GM19043 (cell line): ENCODE results near the gene KLF11.

Experiments used
- ATAC-seq: cut with Tn5 transposase; IDR thresholded peaks from one replicate; pipeline ENCODE4 v1.9.1; 2021; ENCODE audit warnings: low read depth; ENCODE audit not compliant: unreplicated experiment

KLF11 gene

GRCh38 chr2:10061221-10061925 is 18.0 kb downstream of the KLF11 start:
- no peak for ATAC-seq

GRCh38 chr2:10062931-10063365 is 19.6 kb downstream of the KLF11 start:
- no peak for ATAC-seq

GRCh38 chr2:10063566-10063965 is 20.2 kb downstream of the KLF11 start:
- no peak for ATAC-seq

GRCh38 chr2:10064932-10065772 is 21.8 kb downstream of the KLF11 start:
- no peak for ATAC-seq

- no peak for ATAC-seq
Observed at GRCh38 chr2:10065773-10066055, 22.4 kb downstream of the KLF11 start.

- ATAC-seq, result no peak
Observed at GRCh38 chr2:10067330-10067729, 24.0 kb downstream of the KLF11 start.

- no peak for ATAC-seq
Observed at GRCh38 chr2:10067881-10068280, 24.5 kb downstream of the KLF11 start.

- no peak for ATAC-seq
Observed at GRCh38 chr2:10071176-10071575, 27.8 kb downstream of the KLF11 start.

GRCh38 chr2:10071595-10071994 is 28.2 kb downstream of the KLF11 start:
- no peak for ATAC-seq

- peak; percentile 89 for ATAC-seq
Observed at GRCh38 chr2:10072656-10073480, 29.5 kb downstream of the KLF11 start.

GRCh38 chr2:10073706-10074105 is 30.4 kb downstream of the KLF11 start:
- no peak for ATAC-seq

GRCh38 chr2:10075101-10075500 is 31.8 kb downstream of the KLF11 start:
- ATAC-seq, result no peak

GRCh38 chr2:10075571-10076209 is 32.3 kb downstream of the KLF11 start:
- ATAC-seq, result no peak

- ATAC-seq, result no peak
Observed at GRCh38 chr2:10076511-10076910, 33.2 kb downstream of the KLF11 start.

GRCh38 chr2:10076988-10077527 is 33.7 kb downstream of the KLF11 start:
- no peak for ATAC-seq

GRCh38 chr2:10078001-10078400 is 34.7 kb downstream of the KLF11 start:
- ATAC-seq, result no peak

GRCh38 chr2:10078704-10079265 is 35.4 kb downstream of the KLF11 start:
- ATAC-seq, result no peak

GRCh38 chr2:10079266-10079869 is 36.0 kb downstream of the KLF11 start:
- no peak for ATAC-seq

GRCh38 chr2:10079870-10080535 is 36.7 kb downstream of the KLF11 start, which contains the start of gene CYS1:
Gene CYS1, minus strand, starts transcription at chr2:10080411. Its CDS starts 188 bp downstream, at chr2:10080223.
- ATAC-seq, result no peak
